GM21717 (cell line): ENCODE measurements around the gene ATP4B.
"Not testable (repeated sequence)": the region's sequence is repeated elsewhere in the genome, so short reads cannot be mapped to it uniquely, and the experiment has no call there.

ENCODE experiments used
- ATAC-seq: cut with Tn5 transposase; IDR thresholded peaks from one replicate; pipeline ENCODE4 v1.9.1; 2021; ENCODE audit warnings: mild to moderate bottlenecking, moderate library complexity; ENCODE audit not compliant: unreplicated experiment

Gene ATP4B

GRCh38 chr13:113627136-113627535 lies 30.9 kb downstream of the ATP4B start:
- ATAC-seq: no peak

- ATAC-seq: no peak
These were observed 31.9 kb downstream of the ATP4B start for GRCh38 chr13:113625965-113626721.

- not testable (repeated sequence) for ATAC-seq
These were observed 33.2 kb downstream of the ATP4B start for GRCh38 chr13:113624640-113625304.

- ATAC-seq: no peak
These were observed 33.8 kb downstream of the ATP4B start for GRCh38 chr13:113624235-113624587.

- ATAC-seq: no peak
These were observed 34.3 kb downstream of the ATP4B start for GRCh38 chr13:113623491-113624234.

GRCh38 chr13:113622791-113623490 lies 35.1 kb downstream of the ATP4B start:
- no peak for ATAC-seq

GRCh38 chr13:113621986-113622550 lies 35.9 kb downstream of the ATP4B start:
- ATAC-seq: not testable (repeated sequence)

GRCh38 chr13:113621498-113621897 lies 36.5 kb downstream of the ATP4B start:
- ATAC-seq: not testable (repeated sequence)

- no peak for ATAC-seq
These were observed 37.0 kb downstream of the ATP4B start for GRCh38 chr13:113621046-113621445.

- no peak for ATAC-seq
These were observed 37.8 kb downstream of the ATP4B start for GRCh38 chr13:113620036-113620796.

- ATAC-seq: no peak
These were observed 39.5 kb downstream of the ATP4B start for GRCh38 chr13:113618455-113618854.

- no peak for ATAC-seq
These were observed 40.0 kb downstream of the ATP4B start for GRCh38 chr13:113617961-113618360.

GRCh38 chr13:113616991-113617749 lies 40.8 kb downstream of the ATP4B start:
- no peak for ATAC-seq

- no peak for ATAC-seq
These were observed 41.6 kb downstream of the ATP4B start for GRCh38 chr13:113616281-113616906.

- no peak for ATAC-seq
These were observed 44.1 kb downstream of the ATP4B start for GRCh38 chr13:113613789-113614379.

GRCh38 chr13:113612607-113613006 lies 45.4 kb downstream of the ATP4B start:
- no peak for ATAC-seq

GRCh38 chr13:113611996-113612395 lies 46.0 kb downstream of the ATP4B start:
- ATAC-seq: no peak

GRCh38 chr13:113610266-113610665 lies 47.7 kb downstream of the ATP4B start:
- ATAC-seq: no peak

- ATAC-seq: no peak
These were observed 48.4 kb downstream of the ATP4B start for GRCh38 chr13:113609616-113610015.
